Measurements from ENCODE around the gene F2RL3. TPM values are rescaled to one million over a fixed set of nuclear protein-coding genes. Genes with fewer than 3 reads are reported as not detected.

Gene F2RL3
- polyA plus RNA-seq, 1 donor from 2014 or later, result not detected

DNA sequence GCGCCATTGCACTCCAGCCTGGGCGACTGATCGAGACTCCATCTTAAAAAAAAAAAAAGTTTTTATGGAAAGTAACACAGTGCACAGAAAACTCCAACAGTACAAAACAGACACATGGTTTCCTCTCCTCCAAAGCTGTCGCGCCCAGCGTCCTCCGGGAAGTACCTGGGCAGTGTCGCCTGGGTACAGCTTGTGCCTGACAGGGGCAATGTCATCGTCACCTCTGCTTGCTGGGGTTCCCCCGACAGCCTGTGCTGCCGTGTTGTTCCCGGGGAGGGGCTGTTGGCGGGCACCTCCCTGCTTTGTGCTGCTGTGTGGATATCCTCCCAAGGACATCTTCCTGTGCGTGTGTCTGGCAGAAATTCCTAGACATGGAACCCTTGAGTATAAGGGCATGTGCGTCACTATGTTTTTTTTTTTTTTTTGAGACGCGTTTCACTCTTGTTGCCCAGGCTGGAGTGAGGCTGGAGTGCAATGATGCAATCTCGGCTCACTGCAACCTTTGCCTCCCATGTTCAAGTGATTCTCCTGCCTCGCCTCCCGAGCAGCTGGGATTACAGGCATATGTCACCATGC, 2.4 kb upstream of the F2RL3 start:
- H3K27ac ChIP-seq (ENCODE audit: low read length), result no peak overlapping the region
- peaks cover 2% of the 10 kb centered on the region for H3K9me3 ChIP-seq (ENCODE audit: low read length)
- no peak overlapping the region for H3K4me3 ChIP-seq (ENCODE audit: low read length)
- H3K4me2 ChIP-seq (ENCODE audit: low read length), result no peak overlapping the region
- no peak for TF ChIP-seq EP300 (conservative IDR thresholded peaks at IDR 0.05; ENCODE audit: poor library complexity, severe bottlenecking)
- no peak for TF ChIP-seq EZH2 (IDR thresholded peaks at IDR 0.05; ENCODE audit: borderline replicate concordance, insufficient read depth, low read length, poor library complexity, severe bottlenecking)
- TF ChIP-seq, protein P1, sequence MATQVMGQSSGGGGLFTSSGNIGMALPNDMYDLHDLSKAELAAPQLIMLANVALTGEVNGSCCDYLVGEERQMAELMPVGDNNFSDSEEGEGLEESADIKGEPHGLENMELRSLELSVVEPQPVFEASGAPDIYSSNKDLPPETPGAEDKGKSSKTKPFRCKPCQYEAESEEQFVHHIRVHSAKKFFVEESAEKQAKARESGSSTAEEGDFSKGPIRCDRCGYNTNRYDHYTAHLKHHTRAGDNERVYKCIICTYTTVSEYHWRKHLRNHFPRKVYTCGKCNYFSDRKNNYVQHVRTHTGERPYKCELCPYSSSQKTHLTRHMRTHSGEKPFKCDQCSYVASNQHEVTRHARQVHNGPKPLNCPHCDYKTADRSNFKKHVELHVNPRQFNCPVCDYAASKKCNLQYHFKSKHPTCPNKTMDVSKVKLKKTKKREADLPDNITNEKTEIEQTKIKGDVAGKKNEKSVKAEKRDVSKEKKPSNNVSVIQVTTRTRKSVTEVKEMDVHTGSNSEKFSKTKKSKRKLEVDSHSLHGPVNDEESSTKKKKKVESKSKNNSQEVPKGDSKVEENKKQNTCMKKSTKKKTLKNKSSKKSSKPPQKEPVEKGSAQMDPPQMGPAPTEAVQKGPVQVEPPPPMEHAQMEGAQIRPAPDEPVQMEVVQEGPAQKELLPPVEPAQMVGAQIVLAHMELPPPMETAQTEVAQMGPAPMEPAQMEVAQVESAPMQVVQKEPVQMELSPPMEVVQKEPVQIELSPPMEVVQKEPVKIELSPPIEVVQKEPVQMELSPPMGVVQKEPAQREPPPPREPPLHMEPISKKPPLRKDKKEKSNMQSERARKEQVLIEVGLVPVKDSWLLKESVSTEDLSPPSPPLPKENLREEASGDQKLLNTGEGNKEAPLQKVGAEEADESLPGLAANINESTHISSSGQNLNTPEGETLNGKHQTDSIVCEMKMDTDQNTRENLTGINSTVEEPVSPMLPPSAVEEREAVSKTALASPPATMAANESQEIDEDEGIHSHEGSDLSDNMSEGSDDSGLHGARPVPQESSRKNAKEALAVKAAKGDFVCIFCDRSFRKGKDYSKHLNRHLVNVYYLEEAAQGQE (IDR thresholded peaks at IDR 0.05; ENCODE audit: borderline replicate concordance), result no peak
- no peak for TF ChIP-seq RAD21 (conservative IDR thresholded peaks at IDR 0.05)
- no peak for TF ChIP-seq POLR2AphosphoS5 (IDR thresholded peaks at IDR 0.05)
- TF ChIP-seq, protein P2, sequence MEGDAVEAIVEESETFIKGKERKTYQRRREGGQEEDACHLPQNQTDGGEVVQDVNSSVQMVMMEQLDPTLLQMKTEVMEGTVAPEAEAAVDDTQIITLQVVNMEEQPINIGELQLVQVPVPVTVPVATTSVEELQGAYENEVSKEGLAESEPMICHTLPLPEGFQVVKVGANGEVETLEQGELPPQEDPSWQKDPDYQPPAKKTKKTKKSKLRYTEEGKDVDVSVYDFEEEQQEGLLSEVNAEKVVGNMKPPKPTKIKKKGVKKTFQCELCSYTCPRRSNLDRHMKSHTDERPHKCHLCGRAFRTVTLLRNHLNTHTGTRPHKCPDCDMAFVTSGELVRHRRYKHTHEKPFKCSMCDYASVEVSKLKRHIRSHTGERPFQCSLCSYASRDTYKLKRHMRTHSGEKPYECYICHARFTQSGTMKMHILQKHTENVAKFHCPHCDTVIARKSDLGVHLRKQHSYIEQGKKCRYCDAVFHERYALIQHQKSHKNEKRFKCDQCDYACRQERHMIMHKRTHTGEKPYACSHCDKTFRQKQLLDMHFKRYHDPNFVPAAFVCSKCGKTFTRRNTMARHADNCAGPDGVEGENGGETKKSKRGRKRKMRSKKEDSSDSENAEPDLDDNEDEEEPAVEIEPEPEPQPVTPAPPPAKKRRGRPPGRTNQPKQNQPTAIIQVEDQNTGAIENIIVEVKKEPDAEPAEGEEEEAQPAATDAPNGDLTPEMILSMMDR (IDR thresholded peaks at IDR 0.05; ENCODE audit: poor library complexity, severe bottlenecking), result no peak
- TF ChIP-seq SMC3 (conservative IDR thresholded peaks at IDR 0.05; ENCODE audit: poor library complexity), result no peak
- no peak for TF ChIP-seq MXI1 (conservative IDR thresholded peaks at IDR 0.05; ENCODE audit: poor library complexity, severe bottlenecking)
- no peak for TF ChIP-seq TAF1 (IDR thresholded peaks at IDR 0.05; ENCODE audit: low read depth)
- H3K36me3 ChIP-seq (ENCODE audit: insufficient read depth, low read length), result no peaks in the 10 kb centered on the region
- no peaks in the 10 kb centered on the region for H3K79me2 ChIP-seq (replicated peaks; ENCODE audit: insufficient read depth, low read length)
- H3F3A ChIP-seq (ENCODE audit: insufficient read depth, low read length, poor library complexity, severe bottlenecking), result no peaks in the 10 kb centered on the region
- no peak overlapping the region for H2AFZ ChIP-seq (ENCODE audit: low read depth, low read length)
- H3K9me2 ChIP-seq (ENCODE audit: insufficient read depth, low read length), result no peaks in the 10 kb centered on the region
- H3K27me3 ChIP-seq (ENCODE audit: insufficient read depth, low read depth, low read length), result no peaks in the 10 kb centered on the region
- no peak overlapping the region for H3K9ac ChIP-seq (ENCODE audit: low read length)
- no peaks in the 10 kb centered on the region for H4K20me1 ChIP-seq (ENCODE audit: insufficient read depth)

DNA sequence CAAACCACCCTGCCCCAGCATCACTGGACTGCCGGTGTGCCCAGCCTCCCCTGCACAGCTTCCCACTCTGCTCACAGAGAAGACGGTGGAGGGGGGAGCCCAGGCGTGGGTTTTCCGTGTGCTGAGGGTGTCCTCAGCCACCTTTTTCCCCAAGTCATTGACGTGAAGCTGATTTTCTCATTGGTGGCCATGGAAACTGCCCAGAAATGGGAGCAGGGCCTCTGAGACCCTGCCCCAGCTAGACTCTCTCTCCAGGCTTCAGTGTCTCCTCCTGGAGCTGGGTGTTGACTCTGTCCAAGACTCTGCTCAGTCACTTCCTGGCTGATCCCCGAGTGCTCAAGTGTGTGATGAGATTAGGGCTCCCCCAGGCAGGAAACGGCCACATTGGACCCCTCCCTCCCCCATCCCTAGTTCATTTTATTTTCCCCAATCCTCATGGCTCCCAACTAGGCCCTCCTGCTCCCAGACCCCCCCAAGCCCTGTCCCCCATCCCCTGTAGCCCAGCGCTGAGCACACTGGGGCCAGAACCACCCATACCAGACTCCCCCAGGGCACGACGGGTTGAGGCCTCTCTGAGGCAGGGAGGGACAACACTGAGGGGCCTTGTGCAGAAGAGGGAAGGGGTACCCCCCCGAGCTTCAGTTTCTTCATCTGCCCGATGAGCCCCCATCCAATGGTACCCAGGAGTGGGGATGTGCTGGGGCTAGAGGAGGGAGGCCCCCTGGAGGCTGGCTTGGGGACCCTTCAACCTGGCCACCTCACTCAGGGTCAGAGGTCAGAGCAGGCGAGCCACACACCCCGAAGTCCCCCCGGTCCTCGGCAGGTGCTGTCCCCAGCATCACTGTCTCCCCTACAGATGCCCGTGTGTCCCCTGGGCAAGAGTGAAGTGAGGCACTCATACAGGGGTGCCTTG, 1.2 kb upstream of the F2RL3 start:
- no peak overlapping the region for H2AFZ ChIP-seq (ENCODE audit: low read depth, low read length)
- no peak overlapping the region for H3K4me2 ChIP-seq (ENCODE audit: low read length)
- H3K4me3 ChIP-seq (ENCODE audit: low read length), result no peak overlapping the region
- no peaks in the 10 kb centered on the region for H3K36me3 ChIP-seq (ENCODE audit: insufficient read depth, low read length)
- H3K79me2 ChIP-seq (replicated peaks; ENCODE audit: insufficient read depth, low read length), result no peaks in the 10 kb centered on the region
- H3K27me3 ChIP-seq (ENCODE audit: insufficient read depth, low read depth, low read length), result no peaks in the 10 kb centered on the region
- no peak overlapping the region for H3K27ac ChIP-seq (ENCODE audit: low read length)
- TF ChIP-seq, protein P2 (IDR thresholded peaks at IDR 0.05; ENCODE audit: poor library complexity, severe bottlenecking), result no peak
- no peak for TF ChIP-seq TAF1 (IDR thresholded peaks at IDR 0.05; ENCODE audit: low read depth)
- TF ChIP-seq, protein P1 (IDR thresholded peaks at IDR 0.05; ENCODE audit: borderline replicate concordance), result no peak
- no peak for TF ChIP-seq EZH2 (IDR thresholded peaks at IDR 0.05; ENCODE audit: borderline replicate concordance, insufficient read depth, low read length, poor library complexity, severe bottlenecking)
- no peak overlapping the region for H3K9ac ChIP-seq (ENCODE audit: low read length)
- no peaks in the 10 kb centered on the region for H3K9me2 ChIP-seq (ENCODE audit: insufficient read depth, low read length)
- no peaks in the 10 kb centered on the region for H4K20me1 ChIP-seq (ENCODE audit: insufficient read depth)
- no peaks in the 10 kb centered on the region for H3F3A ChIP-seq (ENCODE audit: insufficient read depth, low read length, poor library complexity, severe bottlenecking)
- H3K9me3 ChIP-seq (ENCODE audit: low read length), result no peaks in the 10 kb centered on the region
